NOMO-1 treated with DMSO at 0.1 percent for 48 hours (cell line): ENCODE data around the gene AMH.

Source experiments
- DNase-seq: peaks from one replicate; lab custom pipeline; 2025; ENCODE audit not compliant: unreplicated experiment; lab: John Stamatoyannopoulos, UW

The AMH gene

DNA sequence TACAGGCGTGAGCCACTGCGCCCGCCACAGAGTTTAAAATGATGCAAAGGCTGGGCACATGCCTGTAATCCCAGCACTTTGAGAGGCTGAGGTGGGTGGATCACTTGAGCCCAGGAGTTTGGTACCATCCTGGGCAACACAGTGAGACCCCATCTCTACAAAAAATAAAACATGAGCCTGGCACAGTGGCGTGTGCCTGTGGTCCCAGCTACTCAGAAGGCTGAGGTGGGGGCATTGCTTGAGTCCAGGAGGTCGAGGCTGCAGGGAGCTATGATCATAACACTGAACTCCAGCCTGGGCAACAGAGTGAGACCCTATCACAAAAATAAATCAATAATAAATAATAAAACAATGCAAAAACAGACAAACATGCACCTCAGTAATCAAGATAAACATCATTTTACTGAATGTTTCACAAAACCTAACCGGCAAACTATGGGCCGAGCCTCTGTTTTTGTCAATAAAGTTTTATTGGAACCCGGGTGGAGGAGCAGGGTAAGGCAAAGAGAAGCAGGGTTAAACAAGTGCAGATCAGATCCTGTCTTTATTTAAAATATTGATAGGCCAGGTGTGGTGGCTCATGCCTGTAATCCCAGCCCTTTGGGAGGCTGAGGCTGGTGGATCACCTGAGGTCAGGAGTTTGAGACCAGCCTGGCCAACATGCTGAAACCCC, 34.8 kb downstream of the AMH start:
- DNase-seq: no peak

GRCh38 chr19:2286402-2287140, 37.4 kb downstream of the AMH start:
- no peak for DNase-seq

DNA sequence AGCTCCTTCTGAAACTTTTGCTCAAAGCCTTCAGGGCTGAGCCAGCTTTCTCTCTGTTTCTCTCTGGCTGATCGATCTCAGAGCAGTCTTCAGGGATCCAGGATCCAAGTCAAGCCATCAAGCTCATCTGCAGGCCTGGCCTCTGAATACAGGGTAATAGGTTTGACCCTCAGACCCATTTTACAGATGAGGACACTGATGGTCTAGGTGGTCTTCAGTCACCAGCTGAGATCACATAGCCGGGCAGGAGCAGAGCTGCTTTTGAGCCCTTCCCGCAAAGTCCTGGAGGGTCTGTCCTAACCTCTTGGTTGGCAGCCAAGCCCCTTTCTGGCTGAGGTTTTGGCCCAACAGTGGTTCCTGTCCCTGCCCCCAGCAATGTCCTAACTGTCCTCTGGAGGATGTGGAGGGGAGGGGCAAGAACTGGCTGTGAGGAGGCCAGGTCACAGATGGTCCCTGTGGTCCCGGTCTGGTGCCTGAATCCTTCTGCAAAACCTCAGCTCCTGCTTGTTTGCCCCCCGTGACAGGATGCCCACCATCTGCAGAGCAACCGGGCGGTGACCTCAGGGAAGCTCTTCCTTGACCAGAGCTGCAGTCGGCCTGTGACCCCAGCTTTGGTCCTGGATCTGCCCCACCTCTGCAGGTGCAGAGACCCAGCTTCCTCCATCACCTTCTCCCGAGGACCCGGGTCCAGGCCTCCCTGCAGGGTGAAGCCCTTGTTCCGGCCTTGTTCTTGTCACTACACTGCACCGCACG, 38.6 kb downstream of the AMH start:
- DNase-seq: no peak

DNA sequence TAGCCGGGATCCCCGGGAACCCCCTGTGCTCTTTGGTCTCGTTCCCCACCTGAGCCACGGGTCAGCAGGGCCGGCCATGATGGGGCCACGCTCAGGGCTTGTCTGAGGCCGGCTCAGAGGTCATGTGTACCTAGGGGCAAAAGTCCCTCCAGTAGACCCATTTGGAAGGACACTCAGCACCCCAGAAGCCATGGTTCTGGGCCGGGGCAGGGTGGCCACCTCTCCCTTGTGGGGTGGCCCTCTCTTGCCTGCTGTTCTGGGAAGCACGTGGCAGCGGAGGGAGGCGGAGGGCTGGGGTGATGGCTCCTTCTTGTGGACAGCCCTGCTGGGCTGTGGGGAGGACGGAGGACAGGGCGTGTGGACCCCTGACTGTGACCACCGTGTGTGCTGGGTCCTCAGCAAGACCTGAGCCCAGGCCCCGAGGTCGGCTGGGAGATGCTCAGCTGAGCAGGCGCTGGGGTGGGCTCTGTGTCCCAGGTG, 39.3 kb downstream of the AMH start:
- DNase-seq: peak; percentile 45

GRCh38 chr19:2288818-2289713, 39.9 kb downstream of the AMH start:
- DNase-seq: no peak

DNA sequence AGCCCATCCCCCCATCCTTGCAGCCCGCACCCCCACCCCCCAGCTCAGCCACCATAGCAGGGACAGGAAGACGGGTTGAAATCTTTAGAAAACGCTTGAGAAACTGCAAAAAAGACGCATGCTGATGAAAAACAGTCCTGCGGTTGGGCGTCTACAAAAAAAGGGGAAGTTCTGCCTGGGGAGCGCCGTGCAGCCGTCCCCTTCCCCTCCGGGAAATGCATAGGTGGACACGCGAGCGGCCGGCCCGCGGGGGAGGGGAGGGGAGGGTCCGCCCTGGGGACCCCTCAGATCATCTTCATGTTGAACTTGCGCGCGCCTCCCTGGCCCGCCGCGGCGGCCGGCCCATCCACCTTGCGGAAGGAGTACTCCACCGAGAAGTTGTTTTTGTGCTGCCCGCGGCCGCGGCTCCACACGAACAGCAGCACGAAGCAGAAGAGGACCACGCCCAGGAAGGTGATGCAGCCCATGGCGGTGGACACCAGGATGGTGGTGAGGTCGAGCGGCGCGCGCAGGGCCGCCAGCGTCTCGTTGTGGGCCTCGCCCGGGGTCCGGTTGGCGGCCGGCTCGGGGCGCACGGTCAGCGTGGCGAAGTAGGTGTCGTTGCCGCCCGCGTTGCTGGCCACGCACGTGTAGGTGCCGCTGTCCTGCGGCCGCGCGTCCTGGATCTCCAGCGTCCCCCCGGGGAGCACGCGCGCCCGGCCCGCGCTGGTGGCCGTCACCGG, 40.8 kb downstream of the AMH start:
- peak; percentile 95 for DNase-seq

- DNase-seq: no peak
Measured at GRCh38 chr19:2290441-2291184, 41.5 kb downstream of the AMH start.

DNA sequence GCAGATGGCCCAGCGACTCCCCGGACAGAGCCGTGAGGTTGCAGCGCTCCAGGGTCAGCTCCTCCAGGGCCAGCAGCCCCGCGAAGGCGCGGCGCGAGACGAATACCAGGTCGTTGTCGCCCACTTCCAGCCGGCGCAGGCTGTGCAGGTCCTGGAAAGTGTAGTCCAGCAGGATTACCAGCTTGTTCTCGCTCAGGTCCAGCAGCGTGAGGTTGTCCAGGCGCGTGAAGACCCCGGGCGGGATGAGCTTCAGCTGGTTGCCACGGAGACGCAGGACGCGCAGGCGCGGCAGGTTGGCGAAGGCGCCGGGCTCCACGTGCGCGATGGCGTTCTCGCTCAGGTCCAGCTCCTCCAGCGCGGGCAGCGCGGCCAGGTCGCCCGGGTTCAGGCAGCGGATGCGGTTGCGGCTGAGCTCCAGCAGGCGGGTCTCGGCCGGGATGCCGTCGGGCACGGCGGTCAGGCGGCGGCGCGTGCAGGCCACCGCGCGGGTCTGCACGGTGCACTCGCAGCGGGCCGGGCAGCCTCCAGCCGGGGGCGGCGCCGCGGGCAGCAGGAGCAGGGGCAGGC, 42.1 kb downstream of the AMH start:
- no peak for DNase-seq

DNA sequence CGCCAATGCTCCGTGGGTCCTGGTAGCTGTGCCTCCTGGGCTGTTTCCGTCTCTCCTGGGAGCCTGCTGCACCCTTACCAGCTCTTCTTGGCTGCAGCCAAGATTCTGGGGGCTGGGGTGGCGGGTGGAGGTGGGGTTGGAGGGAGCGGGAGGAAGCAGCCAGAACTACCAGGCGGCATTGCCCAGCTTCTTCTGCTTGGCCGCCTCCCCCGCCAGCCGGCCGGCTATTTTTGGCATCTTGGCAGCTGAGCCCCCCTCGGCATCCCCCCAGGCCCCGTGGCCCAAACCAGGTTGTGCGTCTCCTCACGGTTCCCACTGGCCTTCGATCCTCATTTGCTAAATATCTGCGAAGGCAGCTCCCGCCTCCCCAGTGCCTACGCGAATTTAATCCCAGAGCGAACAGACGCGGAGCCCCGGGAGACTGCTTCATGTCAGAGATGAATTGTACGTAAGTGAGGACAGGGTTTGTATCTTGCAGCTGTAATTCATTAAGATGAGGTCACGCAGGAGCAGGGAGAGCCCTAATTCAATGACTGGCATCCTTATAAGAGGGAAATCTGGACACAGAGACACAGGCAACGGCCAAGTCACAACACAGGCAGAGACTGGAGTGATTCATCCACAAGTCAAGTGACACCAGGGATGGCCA, 45.7 kb downstream of the AMH start:
- no peak for DNase-seq

GRCh38 chr19:2296141-2296540, 47.0 kb downstream of the AMH start:
- no peak for DNase-seq

- DNase-seq: no peak
Measured at GRCh38 chr19:2300533-2300932, 51.4 kb downstream of the AMH start.
